ENCODE results near the gene IFT43.

DNA sequence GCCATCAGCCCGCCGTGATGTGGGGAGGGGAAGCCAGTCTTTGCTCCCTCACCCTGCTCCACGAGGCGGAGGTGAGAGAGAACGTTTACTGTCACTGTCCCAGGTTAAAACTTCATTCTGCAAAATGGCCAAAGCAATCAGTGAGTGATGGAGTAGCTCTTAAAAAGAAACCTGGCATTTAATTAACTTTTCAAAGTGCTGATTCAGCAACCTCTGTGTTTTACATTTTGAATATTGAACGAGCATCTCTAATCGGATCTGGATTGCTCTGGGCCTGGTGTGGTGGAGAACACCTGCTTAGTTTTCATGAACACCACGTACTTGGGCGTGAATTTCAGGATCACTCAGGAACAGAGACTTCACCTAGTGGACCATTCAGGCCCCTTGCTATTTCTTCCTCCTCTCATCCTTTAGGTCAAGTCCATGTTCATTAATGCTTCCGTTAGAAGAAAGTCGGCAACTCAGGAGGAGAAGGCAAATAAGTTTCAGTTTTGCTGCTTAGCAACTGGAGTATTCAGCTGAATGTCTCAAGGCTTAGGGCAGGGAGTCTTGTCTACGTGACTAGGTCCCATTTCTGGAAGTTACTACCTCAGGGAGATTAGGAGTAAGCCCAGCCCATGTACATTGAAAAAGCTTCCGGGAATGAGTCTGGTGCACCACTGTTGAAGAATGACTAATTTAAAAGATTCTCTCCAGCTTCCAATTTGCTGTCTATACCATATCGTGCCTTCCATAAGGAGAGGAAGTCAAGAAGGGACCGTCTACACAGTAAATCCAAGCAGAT is 68.2 kb downstream of the IFT43 start:
- TF ChIP-seq, protein P1, sequence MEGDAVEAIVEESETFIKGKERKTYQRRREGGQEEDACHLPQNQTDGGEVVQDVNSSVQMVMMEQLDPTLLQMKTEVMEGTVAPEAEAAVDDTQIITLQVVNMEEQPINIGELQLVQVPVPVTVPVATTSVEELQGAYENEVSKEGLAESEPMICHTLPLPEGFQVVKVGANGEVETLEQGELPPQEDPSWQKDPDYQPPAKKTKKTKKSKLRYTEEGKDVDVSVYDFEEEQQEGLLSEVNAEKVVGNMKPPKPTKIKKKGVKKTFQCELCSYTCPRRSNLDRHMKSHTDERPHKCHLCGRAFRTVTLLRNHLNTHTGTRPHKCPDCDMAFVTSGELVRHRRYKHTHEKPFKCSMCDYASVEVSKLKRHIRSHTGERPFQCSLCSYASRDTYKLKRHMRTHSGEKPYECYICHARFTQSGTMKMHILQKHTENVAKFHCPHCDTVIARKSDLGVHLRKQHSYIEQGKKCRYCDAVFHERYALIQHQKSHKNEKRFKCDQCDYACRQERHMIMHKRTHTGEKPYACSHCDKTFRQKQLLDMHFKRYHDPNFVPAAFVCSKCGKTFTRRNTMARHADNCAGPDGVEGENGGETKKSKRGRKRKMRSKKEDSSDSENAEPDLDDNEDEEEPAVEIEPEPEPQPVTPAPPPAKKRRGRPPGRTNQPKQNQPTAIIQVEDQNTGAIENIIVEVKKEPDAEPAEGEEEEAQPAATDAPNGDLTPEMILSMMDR (IDR thresholded peaks at IDR 0.05), result no peak
- no peak for TF ChIP-seq POLR2A (IDR thresholded peaks at IDR 0.05)

All from transverse colon (tissue), 3 donors.